ENCODE measurements around the gene HSPA6. TPM values are rescaled to one million over a fixed set of nuclear protein-coding genes. Genes with fewer than 3 reads are reported as not detected.
A peak's percentile ranks its signal among the peaks of the same experiment; 100 is the strongest.
"Not testable (repeated sequence)": the region's sequence is repeated elsewhere in the genome, so short reads cannot be mapped to it uniquely, and the experiment has no call there.

The HSPA6 gene
- total RNA-seq, 3 donors from 2014 or later = 1.3 to 17.1 (median 5.3) TPM

- H3K27ac ChIP-seq = peak overlapping the region in 1 of 2 donors; percentile 63
- H3K4me1 ChIP-seq; H3K27me3 ChIP-seq; DNase-seq (ENCODE audit: low spot score in 2 of 2); H3K9me3 ChIP-seq; H3K4me3 ChIP-seq; H3K36me3 ChIP-seq; intact Hi-C loops (cut with DNase I; ENCODE audit: low total_unique reads): not testable (repeated sequence)
Measured at GRCh38 chr1:161513953-161514352, 10.4 kb upstream of the HSPA6 start.

DNA sequence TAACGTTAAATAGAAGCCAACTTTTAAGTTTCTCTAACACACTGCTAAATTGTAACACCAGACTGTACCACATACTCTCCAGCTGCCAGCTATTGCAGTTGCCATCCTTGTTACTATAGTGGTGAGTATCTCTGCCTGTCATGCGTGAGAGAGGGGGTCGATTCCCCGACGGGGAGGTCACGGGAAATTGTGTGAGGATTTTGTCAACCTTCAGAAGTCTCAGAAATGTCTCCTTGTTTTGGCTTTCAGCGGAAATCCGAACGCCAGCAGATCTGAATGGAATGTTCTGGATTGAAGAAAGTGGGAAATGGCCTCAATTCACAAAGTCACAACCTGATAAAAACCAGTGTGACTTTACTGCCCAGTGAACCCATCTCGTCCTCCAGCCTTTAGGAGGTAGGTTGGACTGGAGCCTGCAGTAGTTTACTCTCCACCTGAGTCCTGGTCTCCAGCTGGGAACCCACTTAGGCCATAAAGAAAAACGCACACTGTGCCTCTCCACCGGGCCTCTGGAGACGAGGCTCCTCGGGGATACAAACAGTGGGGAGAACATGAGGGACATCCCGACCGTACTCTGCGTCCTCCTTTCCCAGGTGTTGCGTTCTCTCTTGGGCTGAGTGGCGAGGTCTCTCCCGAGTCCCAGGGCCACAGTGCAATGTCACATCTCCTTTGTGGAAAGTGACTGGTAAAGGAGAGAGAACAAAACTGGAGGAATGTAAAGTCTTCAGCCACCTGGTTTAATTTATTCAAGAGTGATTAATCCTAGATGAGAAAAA, 1.1 kb upstream of the HSPA6 start:
- peak overlapping the region in 1 of 2 donors; percentile 93 for H3K27ac ChIP-seq
- H3K36me3 ChIP-seq; intact Hi-C loops (cut with DNase I; ENCODE audit: low total_unique reads); H3K4me1 ChIP-seq; H3K27me3 ChIP-seq; DNase-seq (ENCODE audit: low spot score in 2 of 2); H3K9me3 ChIP-seq: not testable (repeated sequence)
- H3K4me3 ChIP-seq = peak overlapping the region in 2 of 3 donors; percentile 56 to 84

GRCh38 chr1:161524742-161525291, 477 bp downstream of the HSPA6 start:
- DNase-seq (ENCODE audit: low spot score in 2 of 2); H3K27me3 ChIP-seq; intact Hi-C loops (cut with DNase I; ENCODE audit: low total_unique reads); H3K4me1 ChIP-seq; H3K36me3 ChIP-seq; H3K9me3 ChIP-seq: not testable (repeated sequence)
- Histone ChIP-seq H3K4me3 (peak overlapping the region; percentile 56 to 84 (median 75)), H3K27ac (peak overlapping the region; percentile 40 to 81)

- H3K36me3 ChIP-seq; intact Hi-C loops (cut with DNase I; ENCODE audit: low total_unique reads); H3K27me3 ChIP-seq; H3K4me1 ChIP-seq; H3K9me3 ChIP-seq; DNase-seq (ENCODE audit: low spot score in 2 of 2): not testable (repeated sequence)
- Histone ChIP-seq H3K4me3 (peak overlapping the region; percentile 56 to 84 (median 75)), H3K27ac (peak overlapping the region in 1 of 2 donors; percentile 81)
Measured at GRCh38 chr1:161525321-161525720, 981 bp downstream of the HSPA6 start.

DNA sequence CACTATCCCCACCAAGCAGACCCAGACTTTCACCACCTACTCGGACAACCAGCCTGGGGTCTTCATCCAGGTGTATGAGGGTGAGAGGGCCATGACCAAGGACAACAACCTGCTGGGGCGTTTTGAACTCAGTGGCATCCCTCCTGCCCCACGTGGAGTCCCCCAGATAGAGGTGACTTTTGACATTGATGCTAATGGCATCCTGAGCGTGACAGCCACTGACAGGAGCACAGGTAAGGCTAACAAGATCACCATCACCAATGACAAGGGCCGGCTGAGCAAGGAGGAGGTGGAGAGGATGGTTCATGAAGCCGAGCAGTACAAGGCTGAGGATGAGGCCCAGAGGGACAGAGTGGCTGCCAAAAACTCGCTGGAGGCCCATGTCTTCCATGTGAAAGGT, 1.6 kb downstream of the HSPA6 start:
- H3K27me3 ChIP-seq; intact Hi-C loops (cut with DNase I; ENCODE audit: low total_unique reads); DNase-seq (ENCODE audit: low spot score in 2 of 2): not testable (repeated sequence)

DNA sequence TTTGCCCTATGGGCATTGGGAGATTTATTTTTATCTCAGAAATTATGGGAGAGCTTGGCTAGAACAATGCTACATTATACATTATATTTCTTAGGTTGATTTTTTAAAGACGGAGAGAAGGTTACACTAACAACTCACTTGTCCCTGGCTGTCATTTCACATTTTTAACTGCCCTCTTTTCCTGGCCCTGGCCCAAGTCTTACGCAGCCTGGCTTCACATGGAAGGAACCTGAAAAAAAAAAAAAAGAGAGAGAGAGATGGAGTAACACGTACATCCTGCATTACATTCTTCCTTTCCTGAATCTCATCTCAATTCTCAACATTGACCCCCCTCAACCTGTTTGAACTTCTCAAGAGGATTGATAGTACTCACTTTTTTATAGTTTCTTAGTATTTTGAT, 4.2 kb downstream of the HSPA6 start:
- H3K4me1 ChIP-seq; H3K27me3 ChIP-seq; DNase-seq (ENCODE audit: low spot score in 2 of 2); H3K4me3 ChIP-seq; H3K9me3 ChIP-seq; H3K27ac ChIP-seq; H3K36me3 ChIP-seq; intact Hi-C loops (cut with DNase I; ENCODE audit: low total_unique reads): not testable (repeated sequence)

More for the DNA sequence above, 1.6 kb downstream of the HSPA6 start:
- not testable (repeated sequence) for H3K4me3 ChIP-seq, H3K27ac ChIP-seq, H3K4me1 ChIP-seq, H3K9me3 ChIP-seq, H3K36me3 ChIP-seq

DNA sequence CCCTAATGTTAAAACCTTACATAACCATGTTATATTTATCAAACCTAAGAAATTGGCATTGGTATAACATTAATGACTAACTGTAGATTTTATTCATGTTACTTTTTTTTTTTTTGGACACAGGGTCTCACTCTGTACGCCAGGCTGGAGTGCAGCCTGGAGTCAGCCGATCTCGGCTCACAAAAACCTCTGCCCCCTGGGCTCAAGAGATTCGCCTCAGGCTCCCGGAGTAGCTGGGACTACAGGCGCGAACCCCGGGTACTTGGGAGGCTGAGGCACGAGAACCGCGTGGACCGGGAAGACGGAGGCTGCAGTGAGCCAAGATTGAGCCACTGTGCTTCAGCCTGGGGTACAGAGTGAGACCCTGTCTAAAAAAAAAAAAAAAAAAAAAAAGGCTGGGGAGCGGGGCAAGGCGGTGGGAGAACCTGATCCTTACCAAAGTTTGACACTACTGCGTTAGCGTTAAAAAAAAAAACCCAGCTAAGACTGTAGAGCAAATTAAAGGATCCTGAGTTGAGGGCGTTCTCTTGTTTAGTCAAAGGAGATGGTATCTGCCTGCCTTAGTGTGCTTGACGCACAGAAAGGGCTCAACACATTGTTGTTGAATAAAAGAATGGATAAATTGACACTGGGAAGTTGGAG, 5.2 kb downstream of the HSPA6 start:
- Histone ChIP-seq H3K27ac (peak overlapping the region; percentile 91 to 93), H3K4me3 (peak overlapping the region; percentile 54 to 76 (median 71))
- H3K27me3 ChIP-seq; H3K4me1 ChIP-seq; intact Hi-C loops (cut with DNase I; ENCODE audit: low total_unique reads); H3K36me3 ChIP-seq; H3K9me3 ChIP-seq; DNase-seq (ENCODE audit: low spot score in 2 of 2): not testable (repeated sequence)

- intact Hi-C loops (cut with DNase I; ENCODE audit: low total_unique reads) = not testable (repeated sequence)
- TF ChIP-seq POLR2AphosphoS5 (IDR thresholded peaks at IDR 0.05) = peak in 2 of 3 donors; percentile 51 to 73
Measured at GRCh38 chr1:161530158-161530557, 5.8 kb downstream of the HSPA6 start.

More at GRCh38 chr1:161530158-161530557, 5.8 kb downstream of the HSPA6 start:
- Histone ChIP-seq H3K27ac (peak overlapping the region; percentile 91 to 93), H3K4me3 (peak overlapping the region; percentile 54 to 76 (median 71))
- not testable (repeated sequence) for H3K9me3 ChIP-seq, H3K36me3 ChIP-seq, H3K4me1 ChIP-seq, H3K27me3 ChIP-seq
- DNase-seq (ENCODE audit: low spot score in 2 of 2) = peak in 1 of 2 donors; percentile 59
